IMR-90 (cell line): Measurements from ENCODE around the gene CKAP4. TPM values are rescaled to one million over a fixed set of nuclear protein-coding genes. Genes with fewer than 3 reads are reported as not detected.

Experiments used
- ATAC-seq: fragments of 200-7000 bp; cut with Tn5 transposase; 2 replicates; pipeline ENCODE4 v1.9.1; 2020; ENCODE audit warnings: low read depth, mild to moderate bottlenecking, moderate library complexity
- BruUV-seq: library from RNA; stranded (reverse); fragments of 400-500 nt; replicated peaks from 2 replicates; lab custom pipeline; 2021; lab: Mats Ljungman, UMichigan
- CTCF ChIA-PET: fragments of 300-600 bp; formaldehyde crosslinking; extraction: SDS; loops from one replicate; lab custom pipeline; 2021; ENCODE audit warnings: antibody characterized with exemption; lab: Yijun Ruan, JAX
- POLR2A ChIA-PET: fragments of 300-600 bp; sonication (Branson Sonifier 250); formaldehyde crosslinking; loops from one replicate; lab custom pipeline; 2022; ENCODE audit warnings: antibody characterized with exemption; ENCODE audit not compliant: unreplicated experiment; lab: Charles Lee
- DNase-seq: peaks from one replicate; pipeline ENCODE4 v3.0.0; 2013
- H2AFZ ChIP-seq: replicated peaks from 2 replicates; pipeline ENCODE3; 2013; ENCODE audit warnings: low read length, mild to moderate bottlenecking; ENCODE audit not compliant: poor library complexity
- H2AK5ac ChIP-seq: 2 replicates; pipeline ENCODE4 v1.6.1; 2013; ENCODE audit warnings: low read depth, low read length, inconsistent platforms
- H2AK9ac ChIP-seq: replicated peaks from 2 replicates; pipeline ENCODE3; 2013; ENCODE audit warnings: mild to moderate bottlenecking, low read depth, low read length, moderate library complexity; ENCODE audit not compliant: poor library complexity
- H2BK120ac ChIP-seq: 2 replicates; pipeline ENCODE4 v1.6.1; 2013; ENCODE audit warnings: low read depth, low read length, inconsistent platforms
- H2BK15ac ChIP-seq: 3 replicates; pipeline ENCODE4 v1.6.1; 2013; ENCODE audit warnings: low read depth, low read length, inconsistent platforms
- H2BK20ac ChIP-seq: 2 replicates; pipeline ENCODE4 v1.6.1; 2013; ENCODE audit warnings: low read depth, mild to moderate bottlenecking, inconsistent platforms, low read length, moderate library complexity
- H2BK5ac ChIP-seq: 2 replicates; pipeline ENCODE4 v1.6.1; 2013; ENCODE audit warnings: mild to moderate bottlenecking, low read depth, low read length, inconsistent platforms; ENCODE audit not compliant: poor library complexity, severe bottlenecking
- H3K14ac ChIP-seq: replicated peaks from 2 replicates; pipeline ENCODE4 v1.6.1; 2013; ENCODE audit warnings: low read depth, low read length, inconsistent platforms
- H3K18ac ChIP-seq: 2 replicates; pipeline ENCODE4 v1.6.1; 2013; ENCODE audit warnings: low read depth, low read length, control low read depth
- H3K23ac ChIP-seq: 2 replicates; pipeline ENCODE4 v1.6.1; 2013; ENCODE audit warnings: low read depth, low read length, inconsistent platforms
- H3K27ac ChIP-seq: 2 replicates; pipeline ENCODE4 v1.5.1; 2013; ENCODE audit warnings: mild to moderate bottlenecking, control low read depth, low read length; ENCODE audit not compliant: insufficient read depth
- H3K27me3 ChIP-seq: 2 replicates; pipeline ENCODE4 v1.6.1; 2013; ENCODE audit warnings: low read length; ENCODE audit not compliant: control insufficient read depth, insufficient read depth
- H3K36me3 ChIP-seq: 2 replicates; pipeline ENCODE4 v1.6.1; 2013; ENCODE audit warnings: low read length, mixed read lengths; ENCODE audit not compliant: control insufficient read depth, insufficient read depth
- H3K4ac ChIP-seq: 2 replicates; pipeline ENCODE4 v1.6.1; 2013; ENCODE audit warnings: low read depth, low read length, inconsistent platforms
- H3K4me1 ChIP-seq: 2 replicates; pipeline ENCODE4 v1.6.1; 2013; ENCODE audit warnings: low read length, mixed read lengths; ENCODE audit not compliant: control insufficient read depth, insufficient read depth
- H3K4me2 ChIP-seq: 2 replicates; pipeline ENCODE4 v1.6.1; 2013; ENCODE audit warnings: low read depth, mild to moderate bottlenecking, control low read depth, low read length, moderate library complexity
- H3K4me3 ChIP-seq: 2 replicates; pipeline ENCODE4 v1.5.1; 2013; ENCODE audit warnings: low read depth, mild to moderate bottlenecking, control low read depth, low read length, moderate library complexity; ENCODE audit not compliant: insufficient read depth
- H3K56ac ChIP-seq: 2 replicates; pipeline ENCODE4 v1.6.1; 2013; ENCODE audit warnings: low read length, inconsistent platforms; ENCODE audit not compliant: insufficient read depth; ENCODE audit errors: extremely low read depth
- H3K79me1 ChIP-seq, 2 experiments: 2 replicates each; pipeline ENCODE4 v1.6.1; 2013; ENCODE audit warnings: low read length in 2 of 2, inconsistent platforms in 1 of 2, low read depth in 1 of 2
- H3K9ac ChIP-seq: 2 replicates; pipeline ENCODE4 v1.6.1; 2013; ENCODE audit warnings: low read depth, low read length, control low read depth
- H3K9me1 ChIP-seq: 2 replicates; pipeline ENCODE4 v1.6.1; 2013; ENCODE audit warnings: low read length, inconsistent platforms; ENCODE audit not compliant: insufficient read depth
- H3K9me3 ChIP-seq: 2 replicates; pipeline ENCODE4 v1.6.1; 2013; ENCODE audit warnings: low read length; ENCODE audit not compliant: control insufficient read depth, insufficient read depth
- H4K20me1 ChIP-seq: 2 replicates; pipeline ENCODE4 v1.6.1; 2013; ENCODE audit warnings: low read length, inconsistent platforms; ENCODE audit not compliant: insufficient read depth
- H4K5ac ChIP-seq: 2 replicates; pipeline ENCODE4 v1.6.1; 2013; ENCODE audit warnings: mild to moderate bottlenecking, low read depth, low read length, control low read depth
- H4K8ac ChIP-seq, 2 experiments: 2 replicates each; pipeline ENCODE4 v1.6.1; 2013; ENCODE audit warnings: low read depth in 2 of 2, low read length in 2 of 2, control low read depth in 1 of 2, inconsistent platforms in 1 of 2
- H4K91ac ChIP-seq: 2 replicates; pipeline ENCODE4 v1.6.1; 2013; ENCODE audit warnings: low read depth, low read length, inconsistent platforms; ENCODE audit not compliant: insufficient read depth
- BHLHE40 ChIP-seq: fragments of 150-350 bp; IDR thresholded peaks from 2 replicates; pipeline ENCODE4 v1.6.1; 2016; ENCODE audit warnings: mild to moderate bottlenecking, low read depth, low read length
- CEBPB ChIP-seq: IDR thresholded peaks from 2 replicates; pipeline ENCODE4 v1.6.1; 2012; ENCODE audit warnings: low read depth, low read length, improper control_type of control experiment
- RAD21 ChIP-seq: IDR thresholded peaks from 2 replicates; pipeline ENCODE4 v1.6.1; 2012; ENCODE audit warnings: low read length, improper control_type of control experiment
- RCOR1 ChIP-seq: IDR thresholded peaks from 2 replicates; pipeline ENCODE4 v1.6.1; 2012; ENCODE audit warnings: mild to moderate bottlenecking, low read length, improper control_type of control experiment; ENCODE audit not compliant: insufficient replicate concordance
- USF2 ChIP-seq: fragments of 150-350 bp; IDR thresholded peaks from 2 replicates; pipeline ENCODE4 v1.6.1; 2017; ENCODE audit warnings: mild to moderate bottlenecking, antibody characterized with exemption, low read length, low read depth
- WGBS, 2 experiments: methylation state at CpG; one replicate each; pipeline versions ENCODE4 v1.1.5 to v1.1.7; 2013; ENCODE audit warnings: missing lambda C conversion rate in 2 of 2; ENCODE audit not compliant: insufficient read length in 1 of 2; ENCODE audit errors: extremely low coverage in 2 of 2; 5-methylcytosine and 5-hydroxymethylcytosine counted together
- dilution Hi-C: fragments of 300-500 bp; cut with HindIII; formaldehyde crosslinking; loops from one replicate; pipeline ENCODE4 v1.14.3; 2018; ENCODE audit warnings: low sequenced_read_pairs; ENCODE audit not compliant: unreplicated experiment
- in situ Hi-C: fragments of 300-500 bp; cut with MboI; formaldehyde crosslinking; loops from 3 replicates; pipeline ENCODE4 v1.14.3; 2019; ENCODE audit warnings: low sequenced_read_pairs, inconsistent platforms, mixed read lengths
- intact Hi-C: fragments of 100-400 bp; cut with micrococcal nuclease; formaldehyde crosslinking; loops from 2 replicates; pipeline ENCODE4 v1.10.0; 2022
- polyA plus RNA-seq, 3 experiments: library from polyadenylated mRNA; depleted of rRNA; stranded (reverse); fragments of >200 nt; gene quantifications; 2 replicates each; pipeline ENCODE4 v1.2.3, GENCODE V29; 2012; ENCODE audit warnings: low replicate concordance in 1 of 3
- total RNA-seq: library from RNA; depleted of rRNA; stranded (reverse); fragments of >200 nt; gene quantifications from 2 replicates; pipeline ENCODE4 v1.2.3, GENCODE V29; 2012

Gene CKAP4
- total and polyA plus RNA-seq, 2 of the 4 experiments (the other 2 are of a cell fraction): 94.5 to 297 TPM

- Histone ChIP-seq H3K9ac (no peak overlapping the region), H3K4me1 (no peaks in the 10 kb centered on the region), H4K8ac (no peak overlapping the region), H3K18ac (no peak overlapping the region), H2AFZ (no peak overlapping the region), H3K14ac (no peak overlapping the region), H3K9me3 (no peaks in the 10 kb centered on the region), H3K79me1 (no peaks in the 10 kb centered on the region), H2AK5ac (no peak overlapping the region), H3K27me3 (peaks cover 3% of the 10 kb centered on the region), H2BK15ac (no peak overlapping the region), H3K36me3 (no peaks in the 10 kb centered on the region), H2BK5ac (no peak overlapping the region), H3K56ac (no peak overlapping the region), H3K27ac (no peak overlapping the region), H3K9me1 (no peaks in the 10 kb centered on the region; the same call in 1 of the 2 replicates), H4K91ac (no peak overlapping the region), H2BK20ac (no peak overlapping the region), H3K23ac (no peak overlapping the region), H3K4me3 (no peak overlapping the region), H2AK9ac (no peak overlapping the region), H4K20me1 (no peaks in the 10 kb centered on the region), H3K4me2 (no peak overlapping the region), H4K5ac (no peak overlapping the region), H3K4ac (no peak overlapping the region), H2BK120ac (no peak overlapping the region)
- ATAC-seq: no peak
- 40% methylated on average over 1 of the region's 5 CpGs; no CpG with 5 or more reads in 1 of the 2 experiments for WGBS, 2 experiments
- ChIA-PET POLR2A (no interaction called here), CTCF (interaction anchor here (0.5 to 1.5 kb wide), 2 partner anchors 11 to 64 kb away, joined by 4 read pairs; no protein-coding TSS in a partner anchor)
- TF ChIP-seq BHLHE40: no peak
- TF ChIP-seq RCOR1: no peak
- no peak for TF ChIP-seq RAD21
- no peak for TF ChIP-seq USF2
- no peak for TF ChIP-seq CEBPB
- dilution Hi-C loops: no loop called here
- DNase-seq: no peak
- no TSS peak for BruUV-seq
- intact Hi-C loops: no loop called here
- in situ Hi-C loops: no loop called here
Measured at GRCh38 chr12:106271575-106272505, 24.0 kb upstream of the CKAP4 start.
